ENCODE data around the gene TPH2. TPM values are rescaled to one million over a fixed set of nuclear protein-coding genes. Genes with fewer than 3 reads are reported as not detected.

The TPH2 gene
- polyA plus RNA-seq, 1 donor (not counting 4 experiments of a cell fraction or from before 2014, with no cell fraction given), result not detected

GRCh38 chr12:71999795-72000194, 61.1 kb downstream of the TPH2 start:
- Histone ChIP-seq H3K4me1 (ENCODE audit: control insufficient read depth, extremely low read depth, insufficient read depth, low read length) (no peaks in the 10 kb centered on the region), H2AFZ (ENCODE audit: control insufficient read depth, low read length) (no peak overlapping the region), H3K9ac (ENCODE audit: control insufficient read depth, extremely low read depth, insufficient read depth, low read length) (no peak overlapping the region), H3K9me1 (ENCODE audit: control insufficient read depth, extremely low read depth, insufficient read depth, low read length) (no peaks in the 10 kb centered on the region), H3K27me3 (ENCODE audit: control insufficient read depth, extremely low read depth, insufficient read depth, low read length) (no peaks in the 10 kb centered on the region), H3K79me2 (ENCODE audit: control insufficient read depth, insufficient read depth, low read length) (no peaks in the 10 kb centered on the region), H4K20me1 (ENCODE audit: control insufficient read depth, extremely low read depth, insufficient read depth, low read length) (no peaks in the 10 kb centered on the region), H3K27ac (ENCODE audit: control insufficient read depth, insufficient read depth, low read length) (no peak overlapping the region), H3K4me2 (ENCODE audit: control insufficient read depth, extremely low read depth, insufficient read depth, low read depth, low read length) (no peak overlapping the region), H3K4me3 (ENCODE audit: control insufficient read depth in 2 of 3, extremely low read depth in 1 of 3, insufficient read depth in 2 of 3, low read depth in 1 of 3, low read length in 3 of 3) (no peak overlapping the region), H3K36me3 (ENCODE audit: control insufficient read depth in 2 of 2, extremely low read depth in 1 of 2, insufficient read depth in 2 of 2, low read length in 2 of 2) (no peaks in the 10 kb centered on the region), H3K9me3 (ENCODE audit: control insufficient read depth, low read depth, low read length) (no peaks in the 10 kb centered on the region)
- peak; percentile 1 for DNase-seq (ENCODE audit: low read depth, low spot score)
- TF ChIP-seq CTCF (optimal IDR thresholded peaks at IDR 0.05 in 1 of 3, IDR thresholded peaks at IDR 0.05 in 1 of 3, conservative IDR thresholded peaks at IDR 0.05 in 1 of 3; ENCODE audit: extremely low read depth in 1 of 3, insufficient read depth in 2 of 3, low read length in 3 of 3) (no peak), EZH2 (IDR thresholded peaks at IDR 0.05; ENCODE audit: low read length) (no peak)
- no peak for FAIRE-seq
- dilution Hi-C loops (cut with MboI; ENCODE audit: extremely low pct_ligation_motif_present, low sequenced_read_pairs), result no loop called here

- DNase-seq (ENCODE audit: low read depth, low spot score) (no peak), FAIRE-seq (no peak)
- Histone ChIP-seq H3K4me1 (ENCODE audit: control insufficient read depth, extremely low read depth, insufficient read depth, low read length) (no peaks in the 10 kb centered on the region), H3K27me3 (ENCODE audit: control insufficient read depth, extremely low read depth, insufficient read depth, low read length) (no peaks in the 10 kb centered on the region), H3K79me2 (ENCODE audit: control insufficient read depth, insufficient read depth, low read length) (no peaks in the 10 kb centered on the region), H3K36me3 (ENCODE audit: control insufficient read depth in 2 of 2, extremely low read depth in 1 of 2, insufficient read depth in 2 of 2, low read length in 2 of 2) (no peaks in the 10 kb centered on the region), H4K20me1 (ENCODE audit: control insufficient read depth, extremely low read depth, insufficient read depth, low read length) (no peaks in the 10 kb centered on the region), H3K9me3 (ENCODE audit: control insufficient read depth, low read depth, low read length) (no peaks in the 10 kb centered on the region), H3K9me1 (ENCODE audit: control insufficient read depth, extremely low read depth, insufficient read depth, low read length) (no peaks in the 10 kb centered on the region), H3K4me3 (ENCODE audit: control insufficient read depth in 2 of 3, extremely low read depth in 1 of 3, insufficient read depth in 2 of 3, low read depth in 1 of 3, low read length in 3 of 3) (no peak overlapping the region), H3K9ac (ENCODE audit: control insufficient read depth, extremely low read depth, insufficient read depth, low read length) (no peak overlapping the region), H2AFZ (ENCODE audit: control insufficient read depth, low read length) (no peak overlapping the region), H3K4me2 (ENCODE audit: control insufficient read depth, extremely low read depth, insufficient read depth, low read depth, low read length) (no peak overlapping the region), H3K27ac (ENCODE audit: control insufficient read depth, insufficient read depth, low read length) (no peak overlapping the region)
- dilution Hi-C loops (cut with MboI; ENCODE audit: extremely low pct_ligation_motif_present, low sequenced_read_pairs), result no loop called here
- TF ChIP-seq CTCF (optimal IDR thresholded peaks at IDR 0.05 in 1 of 3, IDR thresholded peaks at IDR 0.05 in 1 of 3, conservative IDR thresholded peaks at IDR 0.05 in 1 of 3; ENCODE audit: extremely low read depth in 1 of 3, insufficient read depth in 2 of 3, low read length in 3 of 3) (no peak), EZH2 (IDR thresholded peaks at IDR 0.05; ENCODE audit: low read length) (no peak)
These were observed 62.5 kb downstream of the TPH2 start for GRCh38 chr12:72000969-72001648.

Measured in keratinocyte (primary cell).